Measurements from ENCODE around the gene CTSK.

Gene CTSK

GRCh38 chr1:150751443-150751842 is 56.6 kb downstream of the CTSK start:
- no peak for DNase-seq

GRCh38 chr1:150749720-150750311 is 58.2 kb downstream of the CTSK start:
- no peak for DNase-seq

- DNase-seq, result no peak
These were observed 59.0 kb downstream of the CTSK start for GRCh38 chr1:150748878-150749719.

All from stimulated activated CD4-positive, alpha-beta T cell treated with anti-CD3 and anti-CD28 coated beads, Interleukin-1b, Interleukin-23, amount 100 ng/mL, for 48 hours (primary cell).